HG03103 (cell line): Measurements from ENCODE around the gene EVA1A.
A peak's percentile ranks its signal among the peaks of the same experiment; 100 is the strongest.

ENCODE experiments used
- ATAC-seq: cut with Tn5 transposase; IDR thresholded peaks from one replicate; pipeline ENCODE4 v1.9.1; 2021; ENCODE audit warnings: low read depth; ENCODE audit not compliant: unreplicated experiment

Gene EVA1A, protein sequence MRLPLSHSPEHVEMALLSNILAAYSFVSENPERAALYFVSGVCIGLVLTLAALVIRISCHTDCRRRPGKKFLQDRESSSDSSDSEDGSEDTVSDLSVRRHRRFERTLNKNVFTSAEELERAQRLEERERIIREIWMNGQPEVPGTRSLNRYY

DNA sequence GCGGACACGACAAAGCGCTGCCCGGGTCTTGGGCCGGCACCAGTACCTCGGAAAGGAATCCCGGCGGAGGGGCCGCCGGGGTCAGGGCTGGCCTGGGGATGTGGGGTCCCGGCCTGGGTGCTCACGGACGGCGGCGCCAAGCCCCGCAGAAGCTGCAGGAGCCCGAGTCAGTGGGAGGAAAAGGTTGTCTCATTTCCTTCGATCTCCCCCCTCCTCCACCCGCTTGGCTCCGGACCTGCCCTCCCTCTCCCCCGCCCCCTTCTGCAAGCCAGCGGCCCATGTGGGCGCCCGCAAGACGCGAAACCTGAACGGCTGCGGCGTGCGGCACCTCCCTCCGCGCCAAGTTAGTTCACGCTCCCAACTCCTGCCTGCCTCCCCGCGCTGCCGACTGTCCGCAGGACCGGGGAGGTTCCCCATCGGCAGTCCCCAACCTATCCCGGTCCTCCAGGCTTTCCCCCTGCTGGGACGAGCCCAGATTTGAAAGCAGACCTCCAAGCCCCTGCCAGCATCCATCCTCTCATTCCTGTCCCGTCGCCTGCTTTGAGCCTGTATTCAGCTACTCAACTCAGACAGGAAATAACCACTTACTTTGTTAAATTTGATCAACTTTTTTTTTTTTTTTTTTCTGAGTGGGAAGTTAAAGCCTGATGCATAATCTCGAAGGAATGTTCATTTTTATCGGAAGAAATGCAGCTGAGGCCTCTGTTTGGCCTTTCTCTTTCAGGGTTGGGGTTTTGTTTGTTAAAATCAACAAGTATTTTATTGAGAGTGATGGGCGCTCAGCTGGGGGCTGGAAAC is at the start of gene EVA1A:
EVA1A (minus strand) TSS at position 172 of the 798 bp plus-strand sequence. CDS start 42,799 bp downstream, outside the sequence.
- no peak for ATAC-seq

DNA sequence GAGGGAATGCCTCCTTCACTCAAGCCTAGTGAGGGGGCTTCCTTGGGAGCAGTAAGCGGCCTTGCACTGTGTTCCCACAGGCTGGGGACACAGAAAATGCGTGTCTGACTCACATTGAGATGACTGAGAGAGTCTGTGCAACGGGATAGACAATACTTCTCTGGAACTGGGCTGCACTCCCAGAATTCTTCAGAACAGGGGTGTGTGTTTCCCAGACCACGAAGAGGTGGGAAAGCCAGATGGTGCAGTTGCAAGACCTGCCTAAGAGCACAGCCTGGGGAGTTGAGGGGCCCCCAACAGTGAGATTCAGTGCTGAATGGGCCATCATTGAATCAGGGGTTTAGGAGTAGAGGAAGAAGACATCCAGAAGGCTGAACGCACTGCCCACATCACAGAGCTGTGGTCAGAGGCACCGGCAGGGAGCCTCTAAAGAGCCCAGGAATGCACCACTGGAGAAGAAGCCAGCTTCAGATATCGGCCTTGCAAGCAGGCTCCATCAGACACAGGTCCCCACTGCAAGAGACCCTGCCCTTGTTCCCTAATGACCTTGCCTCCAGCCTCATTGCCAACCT is 49.3 kb upstream of the EVA1A start:
- ATAC-seq: no peak

DNA sequence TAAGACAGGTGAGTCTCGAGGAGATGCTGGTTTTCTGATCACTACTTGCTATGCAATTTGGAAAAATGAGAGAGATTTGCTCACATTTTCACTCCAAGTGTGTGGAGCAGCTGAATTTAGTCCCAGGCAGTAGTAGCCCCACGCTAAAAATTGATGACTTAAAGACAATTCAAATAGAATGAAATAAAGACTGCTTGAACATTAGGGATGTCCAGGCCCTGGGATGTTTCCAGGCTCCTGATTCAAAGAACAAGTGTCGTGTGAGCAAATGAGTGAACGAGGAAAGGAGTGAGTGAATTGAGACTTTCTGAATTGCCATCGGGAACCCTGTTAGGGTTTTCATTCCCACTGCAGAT is 48.6 kb upstream of the EVA1A start:
- no peak for ATAC-seq

DNA sequence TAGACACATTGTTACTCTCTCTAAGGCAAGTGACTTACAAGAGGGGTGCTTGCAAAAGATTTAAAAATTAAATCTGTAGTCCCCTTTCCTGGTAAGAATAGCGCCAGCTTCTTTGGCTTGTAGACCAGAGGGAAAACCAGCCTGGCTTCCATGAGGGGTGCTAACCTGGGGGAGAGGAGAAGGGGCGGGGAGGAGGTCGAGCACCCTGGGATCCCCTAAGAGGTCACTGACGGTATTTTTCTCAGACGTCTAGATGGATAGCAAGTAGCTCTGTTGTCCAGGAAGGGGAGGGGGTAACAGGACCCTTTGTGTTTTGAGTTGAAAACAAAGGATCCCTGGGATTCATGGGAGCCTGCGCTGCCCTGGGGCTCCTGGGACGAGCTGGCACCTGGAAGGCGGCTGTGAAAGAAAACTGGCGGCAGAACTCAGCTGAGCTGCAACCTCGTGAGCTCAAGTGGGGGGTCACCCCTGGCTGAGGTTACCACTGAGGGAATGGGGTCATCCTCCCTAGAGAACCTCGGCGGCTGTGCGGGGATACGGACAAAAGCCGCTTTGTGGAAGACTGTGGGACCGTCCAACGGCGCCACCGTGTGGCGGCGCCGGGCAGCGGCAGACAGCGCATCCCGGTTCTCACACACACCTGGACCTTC is 48.1 kb upstream of the EVA1A start:
- peak; percentile 72 for ATAC-seq

DNA sequence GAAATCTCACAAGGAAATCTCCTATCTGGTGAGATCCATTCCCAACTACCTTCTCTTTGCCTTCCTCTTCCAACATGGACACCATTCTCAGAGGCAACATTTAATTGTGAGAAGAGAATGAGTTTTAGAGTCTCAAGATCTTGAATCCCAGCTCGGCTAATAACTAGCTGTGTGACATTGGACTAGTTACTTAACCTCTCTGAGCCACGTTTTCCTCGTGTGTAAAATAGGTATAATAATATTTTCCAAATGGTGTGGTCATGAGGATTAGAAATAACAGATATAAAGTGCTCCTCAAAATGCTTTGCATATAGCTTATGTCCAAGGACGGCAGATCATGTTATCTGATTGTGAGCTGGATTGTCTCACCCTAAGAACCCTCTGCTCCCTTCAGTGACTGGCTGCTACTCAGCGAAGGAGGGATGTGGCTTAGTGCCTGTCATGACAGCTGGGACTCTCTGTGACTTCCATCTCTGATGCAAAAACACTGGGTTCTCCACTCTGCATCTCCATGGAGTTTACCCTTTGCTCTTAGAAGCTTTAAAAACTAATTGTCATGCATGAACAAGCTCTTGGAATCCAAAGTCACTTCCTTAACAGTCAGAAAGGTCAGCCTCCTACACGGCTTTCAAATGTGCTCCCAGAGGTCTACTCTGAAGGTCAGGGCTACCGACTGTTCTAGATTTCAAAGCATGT is 47.4 kb upstream of the EVA1A start:
- no peak for ATAC-seq

DNA sequence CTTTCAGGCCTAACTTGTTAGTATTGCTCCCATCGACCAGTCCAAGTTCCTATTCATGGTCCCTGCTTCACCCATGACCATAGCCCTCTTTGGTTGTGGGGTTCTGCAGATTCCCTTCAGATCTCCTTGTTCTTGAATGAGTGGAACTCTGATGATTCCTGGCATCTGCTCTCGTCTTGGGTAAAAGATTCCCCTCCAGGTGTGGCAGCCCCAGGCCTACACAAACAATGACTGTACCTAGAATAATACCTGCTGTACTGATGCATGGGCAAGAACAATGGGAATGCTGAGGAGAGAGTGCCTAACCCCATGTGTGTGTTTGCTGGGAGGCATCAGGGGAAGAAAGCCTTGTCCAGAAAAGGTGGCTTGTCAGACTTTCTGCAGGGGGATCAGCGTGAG is 46.7 kb upstream of the EVA1A start:
- no peak for ATAC-seq

DNA sequence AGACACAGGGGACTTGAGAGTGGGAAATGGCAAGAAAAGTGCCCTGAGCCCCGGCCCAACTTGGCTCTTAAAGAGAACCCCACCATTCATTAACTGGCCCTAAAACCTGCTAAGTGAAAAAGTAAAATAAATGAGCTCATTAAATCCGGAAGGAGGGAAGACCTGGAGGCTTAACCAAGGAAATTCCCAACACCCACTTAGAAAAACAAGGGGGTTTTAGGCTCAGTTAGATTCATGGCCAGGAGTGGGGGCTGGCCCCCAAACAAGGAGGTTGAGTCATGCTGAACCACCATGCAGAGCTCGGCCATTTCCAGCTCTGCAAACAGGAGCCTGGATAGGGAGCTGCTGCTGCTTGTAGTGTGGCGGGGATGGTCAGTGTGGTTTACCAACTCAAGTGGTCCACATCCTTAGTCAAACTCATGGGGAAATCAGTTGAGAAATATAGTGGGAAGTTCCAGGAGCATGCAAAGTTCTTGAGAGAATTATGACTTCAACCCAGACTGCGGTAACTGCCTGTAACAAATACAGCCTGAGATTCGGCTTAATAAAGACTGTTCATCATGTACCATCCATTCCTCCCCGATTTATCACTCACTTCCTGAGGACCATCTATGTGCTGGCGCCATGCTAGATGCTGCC is 46.1 kb upstream of the EVA1A start:
- ATAC-seq: no peak

DNA sequence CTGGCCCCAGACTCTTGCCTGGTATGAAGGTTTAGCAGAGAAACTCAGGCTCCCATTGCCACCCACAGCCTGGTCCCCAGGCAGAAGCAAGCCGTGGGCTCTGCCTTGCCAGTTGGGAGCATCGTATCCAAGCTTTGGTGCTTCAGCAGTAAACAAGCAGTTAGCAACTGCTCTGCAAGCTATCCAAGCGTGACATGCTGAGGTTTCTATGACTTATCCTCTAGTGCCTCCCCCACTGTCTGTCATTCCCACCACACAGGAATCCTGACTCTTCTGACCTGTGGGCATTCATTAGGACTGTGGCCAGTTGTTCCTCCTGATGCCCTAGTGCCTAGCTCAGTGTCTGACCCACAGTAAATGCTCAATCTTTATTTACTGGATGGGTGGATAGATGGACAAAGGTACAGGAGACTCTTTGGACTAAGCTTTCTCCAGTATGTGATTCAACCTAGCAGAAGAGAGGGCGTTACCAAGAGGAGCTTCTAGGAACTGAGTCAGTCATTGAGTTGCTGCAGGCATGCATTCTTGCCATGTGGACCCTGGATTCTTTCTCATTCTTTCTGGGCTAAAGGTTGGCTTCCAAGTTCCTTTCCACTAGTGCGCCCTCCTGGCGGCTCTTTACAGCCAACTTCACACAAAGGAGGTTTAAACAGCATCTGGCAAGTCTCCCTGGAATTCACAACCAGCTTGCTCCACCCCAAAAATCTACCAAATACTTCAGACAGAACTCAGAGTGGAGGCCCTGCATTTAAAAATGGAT is 45.2 kb upstream of the EVA1A start:
- ATAC-seq: no peak

DNA sequence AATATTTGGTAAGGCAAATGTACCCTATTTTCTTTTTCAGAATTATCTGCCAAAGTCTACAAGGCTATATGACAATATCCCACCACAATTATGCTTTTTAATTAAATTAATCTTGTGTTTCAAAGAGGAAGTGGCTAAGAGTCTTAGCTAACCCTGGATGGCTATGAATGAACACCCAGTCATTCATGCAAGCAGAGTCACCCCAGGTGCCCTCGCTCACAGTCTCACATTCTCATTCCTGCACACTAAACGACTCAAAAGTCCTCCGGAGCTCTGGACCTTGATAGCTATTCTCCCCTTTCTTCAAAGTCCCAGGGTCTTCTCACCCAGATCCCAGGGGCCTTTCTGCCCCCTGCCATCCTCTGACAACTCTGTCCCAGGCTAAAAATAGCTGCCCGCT is 43.7 kb upstream of the EVA1A start:
- ATAC-seq: no peak

DNA sequence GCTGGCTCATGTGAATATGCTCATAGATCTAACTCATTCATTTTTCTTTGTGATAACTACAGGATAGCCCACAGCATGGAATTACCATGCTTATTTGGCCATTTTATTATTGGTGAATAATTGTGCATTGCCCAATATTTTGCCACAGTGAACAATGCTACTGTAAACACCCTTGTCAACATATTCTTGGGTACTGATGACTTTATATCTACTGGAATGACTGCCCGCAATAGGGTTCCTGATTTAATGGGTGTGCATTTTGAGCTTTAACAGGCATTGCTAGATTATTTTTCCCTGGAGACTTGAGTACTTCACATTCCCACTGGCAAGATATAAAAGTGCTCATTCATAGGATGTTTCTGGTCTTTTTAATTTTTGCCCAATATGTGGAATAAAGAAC is 42.7 kb upstream of the EVA1A start:
- no peak for ATAC-seq

DNA sequence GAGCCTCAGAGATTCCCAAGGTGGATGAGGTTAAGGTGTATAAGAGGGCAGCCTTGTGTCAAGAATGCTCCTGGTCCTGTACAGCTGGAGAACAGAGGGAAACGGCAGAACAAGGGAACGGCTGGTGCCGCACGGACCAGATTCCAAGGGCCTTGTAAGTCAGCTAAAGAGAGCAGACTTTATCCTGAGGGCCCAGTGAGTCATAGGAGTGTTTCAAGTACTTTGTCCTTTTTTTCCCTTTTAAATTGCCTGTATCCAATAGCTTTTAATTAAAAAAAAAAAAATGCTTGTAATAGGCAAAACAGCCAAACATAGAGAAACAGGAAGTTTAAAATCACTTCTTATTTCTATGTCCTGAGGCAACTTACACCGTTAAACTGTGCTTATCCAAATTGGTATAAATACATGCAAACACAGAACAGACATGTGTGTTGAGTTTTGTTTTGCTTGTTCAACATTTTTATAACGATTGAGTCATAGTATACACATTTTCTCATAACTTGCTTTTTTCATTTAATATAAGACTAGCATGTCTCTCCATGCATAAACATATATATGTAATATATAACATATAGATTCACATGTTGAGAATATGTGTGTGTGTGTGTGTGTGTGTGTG is 42.1 kb upstream of the EVA1A start:
- no peak for ATAC-seq

DNA sequence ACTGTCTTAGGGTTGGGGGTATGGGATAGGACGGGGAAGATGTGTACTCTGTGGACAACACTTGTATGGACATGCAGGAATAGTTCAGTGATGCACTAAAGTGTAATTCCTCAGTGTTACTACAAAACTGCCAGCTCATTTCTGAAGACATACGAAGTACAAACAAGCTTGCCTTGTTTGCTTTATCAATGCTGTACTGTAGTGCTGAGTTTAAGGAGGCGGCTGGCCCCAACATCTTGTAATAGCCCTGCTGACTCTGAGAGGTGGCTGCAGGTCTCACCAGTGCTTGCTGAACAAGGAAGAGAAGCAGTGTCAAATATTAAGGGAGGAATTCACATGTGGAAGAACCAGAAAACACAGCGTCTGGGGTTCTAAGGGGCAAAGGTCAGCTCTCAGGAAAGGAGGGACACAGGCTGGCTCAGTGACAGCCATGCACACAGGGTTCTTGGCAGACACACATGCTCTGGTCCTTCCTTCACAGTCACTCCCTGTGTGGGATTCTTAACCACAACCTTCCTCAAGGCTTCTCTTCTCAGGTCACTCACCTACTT is 39.8 kb upstream of the EVA1A start:
- no peak for ATAC-seq

DNA sequence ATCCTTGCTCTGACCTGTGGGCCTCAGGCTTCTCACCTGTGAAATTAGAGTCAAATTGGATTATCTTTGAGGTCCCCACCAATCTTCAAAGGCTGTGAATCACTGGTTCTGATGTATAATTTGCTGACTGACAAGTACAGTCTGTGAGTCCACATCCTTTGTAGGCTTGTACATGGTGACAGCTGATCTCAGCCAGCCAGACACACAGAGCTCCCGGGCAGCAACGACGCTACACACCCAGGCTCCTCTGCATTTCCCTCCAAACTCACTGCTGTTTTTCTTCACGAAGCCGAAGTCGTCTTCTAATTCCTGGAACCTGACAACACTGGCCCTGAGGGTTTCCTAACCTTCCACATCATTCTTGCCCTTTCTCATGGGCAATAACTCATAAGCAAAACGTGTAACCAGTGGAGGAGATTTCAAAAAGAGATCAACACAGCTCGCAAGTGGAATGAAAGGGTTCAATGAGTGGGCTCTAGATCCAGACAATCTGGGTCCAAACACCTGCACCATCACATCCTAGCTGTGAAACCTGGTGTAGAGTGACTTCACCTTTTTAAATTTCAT is 37.9 kb upstream of the EVA1A start:
- ATAC-seq: no peak

DNA sequence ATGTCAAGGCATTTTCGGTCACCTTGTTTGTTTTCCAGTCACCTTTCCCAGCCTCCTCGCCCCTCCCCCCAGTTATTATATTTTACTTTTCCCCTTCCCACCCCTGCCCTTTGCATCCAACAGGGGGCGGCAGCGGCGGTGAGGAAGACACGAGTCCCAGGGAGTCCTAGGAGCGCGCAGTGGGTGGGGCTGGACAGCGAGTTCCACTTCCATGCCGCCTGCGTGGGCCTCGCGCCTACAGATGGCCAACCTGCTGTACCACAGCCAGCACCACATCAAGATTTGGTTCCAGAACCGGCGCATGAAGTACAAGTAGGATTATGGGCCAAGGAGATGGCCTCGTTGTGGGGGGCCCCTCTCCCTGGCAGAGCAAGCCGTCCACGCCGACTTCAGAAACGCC is 37.2 kb upstream of the EVA1A start:
- no peak for ATAC-seq

DNA sequence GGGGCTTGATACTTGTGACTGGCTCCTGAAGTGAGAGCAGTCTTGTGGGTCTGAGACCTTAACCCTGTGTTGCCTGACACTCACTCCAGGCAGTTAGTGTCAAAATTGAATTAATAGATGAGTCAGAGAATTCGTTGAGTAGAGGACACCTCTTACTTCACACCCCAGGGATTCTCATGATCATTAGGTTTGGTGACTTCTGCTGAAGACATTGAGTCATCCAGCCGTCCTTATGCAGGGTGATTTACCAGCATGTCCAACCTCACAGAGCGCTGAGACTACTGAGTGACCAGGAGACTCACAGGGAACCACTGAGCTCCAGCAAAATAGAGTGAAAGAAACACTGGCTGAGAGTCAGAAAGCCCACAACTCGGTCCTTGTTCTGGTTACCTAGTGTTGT is 36.0 kb upstream of the EVA1A start:
- ATAC-seq: no peak

DNA sequence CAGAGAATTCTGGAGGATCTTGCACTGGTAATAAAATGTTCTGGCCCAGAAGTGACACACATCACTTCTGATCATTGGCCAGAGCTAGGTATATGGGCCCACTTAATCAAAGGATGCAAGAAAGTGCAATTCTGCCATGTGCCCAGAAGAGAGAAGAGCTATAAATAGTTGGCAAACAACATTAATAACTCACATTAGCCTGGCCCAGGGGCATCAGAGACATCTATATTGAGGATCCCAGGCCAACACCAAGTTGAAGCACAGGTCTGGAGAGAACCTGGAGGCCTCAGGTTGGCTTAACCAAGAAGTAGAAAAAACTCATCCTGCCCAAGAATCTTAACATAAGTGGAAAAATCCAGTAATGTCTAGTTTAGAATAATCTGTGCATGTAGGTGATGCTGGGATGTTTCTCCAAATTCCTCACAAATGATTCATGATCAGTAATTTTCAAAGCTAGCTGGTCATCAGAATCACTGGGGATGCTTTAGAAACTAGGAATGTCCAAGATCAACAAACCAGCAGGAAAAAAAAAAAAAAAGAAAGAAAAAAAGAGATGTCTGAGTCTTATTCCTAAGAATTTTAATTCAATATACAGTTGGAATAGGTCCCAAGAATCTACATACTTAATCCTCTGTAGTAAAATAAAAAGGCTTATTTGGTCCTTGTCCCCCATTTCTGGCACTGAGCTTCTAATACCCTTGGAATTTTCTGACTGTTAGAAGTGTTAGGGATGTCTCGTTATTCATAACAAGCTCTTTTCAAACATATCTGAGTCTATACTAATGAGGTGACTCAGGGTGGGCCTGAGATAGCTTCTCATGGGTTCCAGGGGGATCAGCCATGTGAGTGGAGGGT is 35.0 kb upstream of the EVA1A start:
- ATAC-seq: no peak

DNA sequence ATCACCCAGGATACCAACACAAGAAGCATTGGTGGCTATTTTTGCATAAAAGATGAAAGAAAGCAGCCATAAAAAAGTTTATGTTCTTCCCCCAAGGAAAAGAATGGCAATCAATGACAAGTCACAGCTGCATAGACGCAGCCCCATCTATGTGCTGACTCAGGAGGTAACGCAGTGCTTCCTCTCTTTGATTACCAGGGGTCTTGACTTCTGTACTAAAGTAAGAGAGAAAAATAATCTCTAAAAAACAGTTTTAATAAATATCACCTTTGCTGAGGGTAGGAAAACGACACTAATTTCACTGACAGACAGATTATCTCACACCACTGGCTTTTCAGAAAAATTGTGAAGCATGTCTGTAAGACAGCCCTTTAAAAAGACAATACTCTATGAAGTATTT is 33.9 kb upstream of the EVA1A start:
- no peak for ATAC-seq

DNA sequence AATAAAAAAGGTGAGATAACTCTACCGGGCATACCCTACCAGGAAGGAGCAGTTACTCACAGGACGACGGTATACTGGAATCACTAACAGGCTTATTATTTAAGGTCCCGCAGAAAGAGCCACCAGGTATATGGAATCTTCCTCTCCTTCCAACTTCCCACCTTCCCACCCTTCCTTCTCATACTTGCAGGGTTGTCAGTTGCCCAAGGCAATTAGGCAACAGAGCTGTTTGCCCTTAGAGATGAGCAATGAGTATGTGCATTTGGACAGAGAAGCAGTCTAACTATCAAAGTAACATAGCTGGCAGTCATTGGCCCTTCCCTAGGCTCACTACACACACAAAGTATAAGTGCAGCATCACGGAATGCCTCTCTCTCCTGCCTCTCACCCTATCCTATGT is 32.1 kb upstream of the EVA1A start:
- ATAC-seq: no peak
